Stimulated activated CD8-positive, alpha-beta memory T cell treated with anti-CD3 and anti-CD28 coated beads, Interleukin-15, amount 100 ng/mL, for 48 hours (primary cell): ENCODE measurements around the gene EXOSC1.
"Not testable (repeated sequence)": the region's sequence is repeated elsewhere in the genome, so short reads cannot be mapped to it uniquely, and the experiment has no call there.

ENCODE experiments used
- DNase-seq, 2 donors: peaks; one replicate each; pipeline ENCODE4 v3.0.0-alpha.2; 2020; ENCODE audit warnings: low read depth in 2 of 2

The EXOSC1 gene, protein sequence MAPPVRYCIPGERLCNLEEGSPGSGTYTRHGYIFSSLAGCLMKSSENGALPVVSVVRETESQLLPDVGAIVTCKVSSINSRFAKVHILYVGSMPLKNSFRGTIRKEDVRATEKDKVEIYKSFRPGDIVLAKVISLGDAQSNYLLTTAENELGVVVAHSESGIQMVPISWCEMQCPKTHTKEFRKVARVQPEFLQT

DNA sequence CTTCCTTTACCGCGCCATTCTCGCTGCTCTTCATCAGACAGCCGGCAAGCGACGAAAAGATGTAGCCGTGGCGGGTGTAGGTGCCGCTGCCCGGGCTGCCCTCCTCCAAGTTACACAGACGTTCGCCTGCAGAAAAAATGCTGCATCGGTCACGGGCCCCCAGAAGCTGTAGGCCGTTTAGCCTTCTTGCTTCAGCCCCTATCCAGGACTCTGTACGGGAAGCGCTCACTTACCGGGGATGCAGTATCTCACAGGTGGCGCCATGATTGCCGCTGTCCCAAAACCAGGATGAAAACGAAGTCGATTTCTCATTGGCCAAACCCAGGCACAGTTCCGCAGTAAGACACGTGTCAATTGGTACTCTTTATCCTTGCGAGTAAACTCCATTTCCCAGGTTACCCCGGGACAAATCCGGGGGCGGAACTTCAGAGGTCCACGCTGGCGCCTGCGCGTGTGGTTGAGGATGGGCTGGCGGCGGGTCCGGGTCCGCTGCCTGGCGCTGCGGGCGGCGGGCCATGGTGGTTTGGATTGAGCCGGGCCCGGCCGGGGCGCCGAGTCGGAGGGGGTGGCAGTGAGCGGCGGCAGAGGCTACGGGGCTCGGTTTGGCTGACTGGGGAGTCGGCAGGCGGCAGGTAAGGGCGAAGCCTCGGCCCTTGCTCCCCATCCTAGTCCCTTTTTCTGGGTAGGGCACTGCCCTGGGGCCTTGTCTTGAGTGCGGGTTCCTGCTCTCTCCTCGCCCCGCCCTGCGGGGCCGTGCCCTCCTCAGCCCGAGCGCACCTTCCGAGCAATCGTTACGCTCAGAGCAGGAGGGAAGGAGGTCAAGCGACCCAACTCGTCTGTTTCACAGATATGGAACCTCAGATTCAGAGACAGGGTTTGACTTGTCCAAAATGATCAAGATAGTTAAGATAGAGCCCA lies at the start of gene EXOSC1, which contains the start of gene ZDHHC16:
TSS of gene EXOSC1 (minus strand) at position 285 of the 918 bp plus-strand sequence. CDS start at position 264, 21 bp downstream.
TSS of gene ZDHHC16 (plus strand) at position 454 of the 918 bp plus-strand sequence. CDS start 5,501 bp downstream, outside the sequence.
- DNase-seq: peak; percentile 90

- no peak for DNase-seq
These were observed 49.2 kb upstream of the EXOSC1 start for GRCh38 chr10:97494863-97495506.

- DNase-seq: no peak
These were observed 48.3 kb upstream of the EXOSC1 start for GRCh38 chr10:97494151-97494550.

DNA sequence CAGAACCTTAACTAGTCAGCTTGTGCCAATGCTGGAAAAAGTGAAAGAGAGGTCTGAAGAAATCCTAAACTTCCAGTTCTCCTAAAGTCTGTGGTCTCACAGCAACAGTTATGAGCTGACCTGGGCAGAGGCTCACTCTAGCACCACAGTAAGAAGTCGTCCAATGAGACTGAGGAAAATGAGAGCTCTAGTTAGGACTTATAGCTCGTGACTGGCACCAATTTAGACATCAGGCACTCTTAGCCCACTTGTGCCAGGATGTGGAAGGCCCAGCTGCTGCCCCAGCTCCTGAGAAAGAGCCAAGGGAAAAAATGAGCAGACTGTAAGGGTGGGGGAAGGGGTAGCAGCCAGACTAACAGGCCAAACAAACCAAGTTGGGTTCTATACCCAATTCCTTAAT lies 44.8 kb upstream of the EXOSC1 start:
- DNase-seq: no peak

DNA sequence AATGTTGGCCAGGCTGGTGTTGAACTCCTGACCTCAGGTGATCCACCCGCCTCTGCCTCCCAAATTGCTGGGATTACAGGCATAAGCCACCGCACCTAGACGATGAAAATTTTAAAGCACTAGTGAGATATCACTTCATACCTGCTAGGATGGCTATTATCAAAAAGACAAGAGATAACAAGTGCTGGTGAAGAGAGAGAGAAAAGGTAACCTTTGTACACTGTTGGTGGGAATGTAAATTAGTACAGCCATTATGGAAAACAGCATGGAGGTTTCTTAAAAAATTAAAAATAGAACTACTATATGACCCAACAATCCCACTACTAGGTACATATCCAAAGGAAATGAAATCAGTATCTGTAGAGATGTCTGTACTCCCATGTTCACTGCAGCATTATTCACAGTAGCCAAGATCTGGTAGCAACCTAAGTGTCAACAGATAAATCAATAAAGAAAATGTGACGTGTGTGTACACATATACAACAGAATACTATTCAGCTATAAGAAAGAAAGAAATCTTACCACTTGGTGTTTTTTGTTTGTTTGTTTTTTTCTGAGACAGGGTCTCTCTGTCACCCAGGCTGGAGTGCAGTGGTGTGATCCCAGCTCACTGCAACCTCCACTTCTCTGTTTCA lies 40.0 kb upstream of the EXOSC1 start:
- no peak for DNase-seq

GRCh38 chr10:97483921-97484320 lies 38.1 kb upstream of the EXOSC1 start:
- DNase-seq: no peak

GRCh38 chr10:97483506-97483905 lies 37.7 kb upstream of the EXOSC1 start:
- no peak for DNase-seq

- no peak for DNase-seq
These were observed 36.6 kb upstream of the EXOSC1 start for GRCh38 chr10:97482381-97482780.

DNA sequence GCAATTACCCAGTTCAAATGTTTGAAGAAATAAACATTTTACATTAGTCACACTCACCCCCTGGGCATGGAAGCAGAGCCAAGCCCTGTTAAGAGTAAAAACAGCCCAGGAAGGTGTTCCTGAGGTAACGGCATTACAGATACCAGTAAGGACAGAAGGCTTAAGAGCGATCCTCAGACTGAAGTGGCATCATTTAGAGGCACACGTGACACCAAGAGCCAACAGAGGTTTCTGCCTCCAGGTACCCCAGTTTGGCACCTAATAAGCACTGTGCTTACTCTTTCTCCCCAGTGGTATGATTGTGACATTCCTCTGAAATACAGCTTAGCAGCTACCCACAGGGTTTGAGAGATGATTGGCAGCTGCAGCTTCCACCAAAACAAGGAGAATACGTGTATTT lies 35.3 kb upstream of the EXOSC1 start:
- no peak for DNase-seq

GRCh38 chr10:97479939-97480338 lies 34.1 kb upstream of the EXOSC1 start:
- no peak for DNase-seq

GRCh38 chr10:97479410-97479809 lies 33.6 kb upstream of the EXOSC1 start:
- not testable (repeated sequence) for DNase-seq

DNA sequence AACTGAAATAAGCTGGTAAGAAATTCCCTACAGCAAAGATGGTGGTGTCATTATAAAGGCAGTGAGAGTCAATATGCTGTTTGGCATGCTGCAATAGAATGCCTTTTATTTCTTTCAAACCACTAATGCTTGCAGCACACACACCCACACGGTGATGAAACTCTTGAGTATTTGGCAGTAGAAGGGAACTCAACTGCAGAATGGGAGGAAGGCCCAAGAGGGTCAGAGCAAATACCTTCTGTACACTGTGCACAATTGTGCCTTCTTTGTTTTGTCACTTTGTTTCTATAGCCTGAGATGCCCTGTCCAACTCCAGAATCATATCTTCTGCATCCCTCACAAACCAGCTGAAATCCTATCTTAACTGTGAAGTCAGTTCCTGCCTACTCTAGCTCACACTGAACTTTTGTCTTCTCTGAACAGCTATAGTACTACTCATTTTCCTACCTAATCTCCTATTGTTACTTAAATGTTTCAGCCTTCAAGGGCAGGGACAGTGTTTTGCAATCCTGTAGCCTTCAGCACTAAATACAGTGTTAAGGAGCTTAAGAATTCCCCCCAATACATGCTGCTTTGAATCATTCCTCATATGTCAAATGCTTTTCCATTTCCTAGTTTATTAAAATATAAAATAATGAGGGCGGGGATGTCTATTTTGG lies 30.3 kb upstream of the EXOSC1 start:
- DNase-seq: no peak

DNA sequence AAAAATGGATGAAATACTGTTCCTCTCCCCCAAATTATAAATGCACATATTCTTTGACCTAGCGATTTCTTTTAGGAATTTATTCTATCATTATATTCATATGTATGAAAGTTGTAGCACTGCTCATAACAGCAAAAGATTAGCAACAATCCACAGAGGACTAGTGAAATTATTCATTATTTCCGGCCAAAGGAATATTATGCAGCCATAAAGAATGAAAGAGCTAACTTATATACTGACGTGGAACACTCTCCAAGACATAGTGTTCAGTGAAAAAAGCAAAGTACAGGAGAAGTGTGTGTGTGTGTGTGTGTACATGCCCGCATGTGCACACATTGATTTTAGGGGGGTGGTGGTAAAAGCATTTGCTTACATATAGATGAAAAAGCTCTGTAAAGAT lies 29.1 kb upstream of the EXOSC1 start:
- DNase-seq: no peak

- DNase-seq: not testable (repeated sequence)
These were observed 23.0 kb upstream of the EXOSC1 start for GRCh38 chr10:97468781-97469180.

- no peak for DNase-seq
These were observed 22.4 kb upstream of the EXOSC1 start for GRCh38 chr10:97468162-97468561.

DNA sequence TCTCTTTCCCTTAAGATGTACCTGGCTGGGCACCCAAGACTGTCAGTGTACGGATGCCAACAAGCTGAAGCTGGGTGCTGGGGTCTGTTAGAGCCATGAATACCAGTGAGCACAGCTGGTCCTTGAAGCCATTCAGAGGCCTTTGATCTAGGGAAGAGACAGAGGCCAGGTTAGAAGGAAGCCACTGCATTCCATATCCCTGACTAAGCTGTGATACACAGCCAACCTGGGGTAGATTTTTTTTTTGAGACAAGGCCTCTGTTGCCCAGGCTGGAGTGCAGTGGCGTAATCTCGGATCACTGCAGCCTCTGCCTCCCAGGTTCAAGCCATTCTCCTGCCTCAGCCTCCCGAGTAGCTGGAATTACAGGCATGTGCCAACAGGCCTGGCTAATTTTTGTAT lies 20.9 kb upstream of the EXOSC1 start:
- DNase-seq: no peak

GRCh38 chr10:97465982-97466381 lies 20.2 kb upstream of the EXOSC1 start:
- no peak for DNase-seq

DNA sequence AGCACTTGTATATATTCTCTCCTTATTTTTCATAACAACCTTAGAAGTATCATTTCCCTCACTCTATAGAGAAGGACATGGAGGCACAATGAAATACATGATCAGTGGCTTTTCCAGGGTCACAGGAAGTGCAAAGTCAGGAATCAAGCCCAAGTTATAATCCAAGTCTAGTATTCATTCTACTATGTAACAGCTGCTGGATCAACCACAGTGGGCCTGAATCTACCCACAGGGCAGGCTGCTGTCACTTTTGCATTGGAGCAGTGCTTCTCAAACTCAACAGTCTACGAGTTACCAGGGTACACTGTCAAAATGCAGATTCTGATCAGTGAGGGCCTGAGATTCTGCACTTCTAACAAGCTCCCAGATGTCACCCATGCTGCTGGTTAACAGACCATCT lies 18.4 kb upstream of the EXOSC1 start:
- DNase-seq: no peak

DNA sequence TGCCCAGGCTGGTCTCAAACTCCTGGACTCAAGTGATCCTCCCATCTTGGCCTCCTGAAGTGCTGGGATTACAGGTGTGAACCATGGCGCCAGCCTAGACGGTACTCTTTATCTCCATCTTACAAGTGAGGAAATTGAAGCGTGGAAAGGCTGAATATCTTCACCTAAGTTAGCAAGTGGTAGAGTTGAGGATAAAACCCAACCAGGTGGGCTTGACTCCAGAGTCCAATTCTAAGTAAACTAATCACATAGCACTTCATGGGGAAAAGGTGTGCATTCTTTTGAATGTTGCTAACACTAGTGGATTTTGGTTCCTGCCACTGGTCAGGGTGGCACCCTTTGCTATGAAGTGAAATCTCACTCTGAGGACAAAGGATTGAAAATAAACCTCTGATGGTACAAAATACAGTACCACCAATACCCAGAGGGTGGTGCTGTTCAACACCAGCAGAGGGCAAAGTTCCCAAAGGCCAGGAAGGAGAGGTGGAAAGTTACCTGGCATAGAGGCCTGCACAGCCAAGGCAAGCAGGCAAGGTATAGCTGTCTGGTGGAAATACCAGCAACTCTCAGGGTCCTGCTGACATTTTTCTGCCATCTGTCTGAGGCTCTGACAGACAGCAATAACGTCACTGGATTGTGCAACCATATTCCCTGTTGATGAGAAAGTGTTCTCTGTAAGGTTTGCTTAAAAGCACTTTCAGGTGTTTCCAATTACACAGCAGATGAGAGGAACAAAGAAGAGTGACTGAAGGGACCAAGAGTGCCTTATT lies 17.7 kb upstream of the EXOSC1 start:
- DNase-seq: no peak

GRCh38 chr10:97462309-97462708 lies 16.5 kb upstream of the EXOSC1 start:
- DNase-seq: no peak

- DNase-seq: no peak
These were observed 14.1 kb upstream of the EXOSC1 start for GRCh38 chr10:97459933-97460332.
